ENCODE data around the gene DOCK9.

DNA sequence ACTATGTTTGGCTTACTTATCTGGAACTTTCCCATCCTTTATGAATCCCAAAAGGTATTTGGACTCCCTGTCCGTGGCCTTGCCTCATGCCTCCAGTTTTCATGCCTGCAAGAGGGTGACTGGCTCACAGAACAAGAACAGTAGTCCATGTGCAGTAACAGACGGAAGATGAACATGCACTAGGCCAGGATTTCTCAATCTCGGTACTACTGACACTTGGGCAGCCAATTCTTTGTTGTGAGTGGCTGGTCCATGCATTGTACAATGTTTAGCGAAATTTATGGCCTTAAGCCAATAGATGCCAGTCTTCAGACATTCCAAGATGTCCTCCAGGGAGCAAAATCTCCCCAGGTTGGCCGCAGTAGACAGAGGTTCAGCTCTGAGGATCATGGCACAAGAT lies 61.9 kb downstream of the DOCK9 start:
- TF ChIP-seq, protein P1, sequence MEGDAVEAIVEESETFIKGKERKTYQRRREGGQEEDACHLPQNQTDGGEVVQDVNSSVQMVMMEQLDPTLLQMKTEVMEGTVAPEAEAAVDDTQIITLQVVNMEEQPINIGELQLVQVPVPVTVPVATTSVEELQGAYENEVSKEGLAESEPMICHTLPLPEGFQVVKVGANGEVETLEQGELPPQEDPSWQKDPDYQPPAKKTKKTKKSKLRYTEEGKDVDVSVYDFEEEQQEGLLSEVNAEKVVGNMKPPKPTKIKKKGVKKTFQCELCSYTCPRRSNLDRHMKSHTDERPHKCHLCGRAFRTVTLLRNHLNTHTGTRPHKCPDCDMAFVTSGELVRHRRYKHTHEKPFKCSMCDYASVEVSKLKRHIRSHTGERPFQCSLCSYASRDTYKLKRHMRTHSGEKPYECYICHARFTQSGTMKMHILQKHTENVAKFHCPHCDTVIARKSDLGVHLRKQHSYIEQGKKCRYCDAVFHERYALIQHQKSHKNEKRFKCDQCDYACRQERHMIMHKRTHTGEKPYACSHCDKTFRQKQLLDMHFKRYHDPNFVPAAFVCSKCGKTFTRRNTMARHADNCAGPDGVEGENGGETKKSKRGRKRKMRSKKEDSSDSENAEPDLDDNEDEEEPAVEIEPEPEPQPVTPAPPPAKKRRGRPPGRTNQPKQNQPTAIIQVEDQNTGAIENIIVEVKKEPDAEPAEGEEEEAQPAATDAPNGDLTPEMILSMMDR (conservative IDR thresholded peaks at IDR 0.05; ENCODE audit: low read depth, low read length): no peak
- no peak for TF ChIP-seq EZH2 (IDR thresholded peaks at IDR 0.05; ENCODE audit: borderline replicate concordance, low read depth, low read length, poor library complexity, severe bottlenecking)

Measured in A673 (cell line).